ENCODE measurements around the gene ODAM. TPM values are rescaled to one million over a fixed set of nuclear protein-coding genes. Genes with fewer than 3 reads are reported as not detected.

The ODAM gene
- total and polyA plus RNA-seq, 2 of the 8 experiments (the other 6 are each of a cell fraction or from before 2014, with no cell fraction given), result 0.21 TPM; not detected in 1

- TF ChIP-seq CTCF (IDR thresholded peaks at IDR 0.05; ENCODE audit: control extremely low read depth in 1 of 3, insufficient read depth in 1 of 3, low read depth in 1 of 3, low read length in 3 of 3), result no peak
- TF ChIP-seq TAF1 (IDR thresholded peaks at IDR 0.05; ENCODE audit: low read depth, low read length), result no peak
- TF ChIP-seq GABPA (IDR thresholded peaks at IDR 0.05; ENCODE audit: borderline replicate concordance, insufficient read depth, low read length), result no peak
- no peak for TF ChIP-seq CHD1 (IDR thresholded peaks at IDR 0.05; ENCODE audit: low read depth, low read length)
- TF ChIP-seq JUND (IDR thresholded peaks at IDR 0.05; ENCODE audit: low read length), result no peak
- TF ChIP-seq POLR2A (IDR thresholded peaks at IDR 0.05; ENCODE audit: control extremely low read depth in 1 of 2, low read depth in 2 of 2, low read length in 2 of 2), result no peak
Measured at GRCh38 chr4:70152088-70152487, 43.4 kb upstream of the ODAM start (continued).
